A673 (cell line): ENCODE data around the gene ZEB2. TPM values are rescaled to one million over a fixed set of nuclear protein-coding genes. Genes with fewer than 3 reads are reported as not detected.

ENCODE experiments used
- BruUV-seq: library from RNA; stranded (reverse); fragments of 400-500 nt; replicated peaks from 2 replicates; lab custom pipeline; 2021; lab: Mats Ljungman, UMichigan
- CTCF ChIA-PET: fragments of 300-600 bp; sonication (Branson Sonifier 250); formaldehyde crosslinking; loops from one replicate; lab custom pipeline; 2022; ENCODE audit warnings: antibody characterized with exemption; lab: Charles Lee
- POLR2A ChIA-PET: fragments of 300-600 bp; sonication (Branson Sonifier 250); formaldehyde crosslinking; loops from one replicate; lab custom pipeline; 2022; ENCODE audit warnings: antibody characterized with exemption; ENCODE audit not compliant: low non-redundant PET; lab: Charles Lee
- DNase-seq: peaks from one replicate; pipeline ENCODE4 v3.0.0-alpha.2; 2015; ENCODE audit warnings: low spot score
- H3K27ac ChIP-seq: fragments of 200-600 bp; sonication (generic); 2 replicates; pipeline ENCODE4 v1.5.1; 2016; ENCODE audit warnings: mixed run types, low read depth, mild to moderate bottlenecking, mixed read lengths, antibody characterized with exemption, low read length; ENCODE audit not compliant: poor library complexity, severe bottlenecking
- H3K27me3 ChIP-seq: fragments of 200-600 bp; sonication (generic); replicated peaks from 2 replicates; pipeline ENCODE4 v1.6.1; 2017; ENCODE audit warnings: mixed run types, low read depth, mild to moderate bottlenecking, mixed read lengths, antibody characterized with exemption, low read length; ENCODE audit not compliant: insufficient read depth, poor library complexity
- H3K36me3 ChIP-seq: fragments of 200-600 bp; sonication (generic); 2 replicates; pipeline ENCODE4 v1.6.1; 2016; ENCODE audit warnings: mixed run types, mild to moderate bottlenecking, mixed read lengths, antibody characterized with exemption, low read length; ENCODE audit not compliant: insufficient read depth, poor library complexity, severe bottlenecking
- H3K4me1 ChIP-seq: fragments of 200-600 bp; sonication (generic); 2 replicates; pipeline ENCODE4 v1.6.1; 2017; ENCODE audit warnings: mixed run types, mild to moderate bottlenecking, mixed read lengths, antibody characterized with exemption, low read length; ENCODE audit not compliant: insufficient read depth, poor library complexity, severe bottlenecking
- H3K4me3 ChIP-seq: fragments of 200-600 bp; sonication (generic); 2 replicates; pipeline ENCODE4 v1.5.1; 2016; ENCODE audit warnings: low read depth, mixed run types, mild to moderate bottlenecking, mixed read lengths, low read length; ENCODE audit not compliant: poor library complexity, severe bottlenecking
- H3K9me3 ChIP-seq: fragments of 200-600 bp; sonication (generic); 2 replicates; pipeline ENCODE4 v1.6.1; 2016; ENCODE audit warnings: mixed run types, low read depth, mild to moderate bottlenecking, mixed read lengths, antibody characterized with exemption, low read length; ENCODE audit not compliant: poor library complexity, severe bottlenecking
- EZH2 ChIP-seq: fragments of 200-600 bp; sonication (generic); IDR thresholded peaks from 2 replicates; pipeline ENCODE4 v1.6.1; 2017; ENCODE audit warnings: borderline replicate concordance, low read depth, mild to moderate bottlenecking, mixed read lengths, antibody characterized with exemption, low read length; ENCODE audit not compliant: poor library complexity, severe bottlenecking
- intact Hi-C: fragments of 100-400 bp; cut with micrococcal nuclease; formaldehyde crosslinking; loops from one replicate; pipeline ENCODE4 v1.10.0; 2022; ENCODE audit not compliant: unreplicated experiment
- total RNA-seq: library from RNA; stranded (reverse); gene quantifications from 2 replicates; pipeline ENCODE4 v1.2.3, GENCODE V29; 2021
- TF ChIP-seq, protein P1 (sequence below): fragments of 300-800, 200-600 bp; sonication (generic); conservative IDR thresholded peaks from 2 replicates; pipeline ENCODE4 v1.5.1; 2017; ENCODE audit warnings: low read depth, mild to moderate bottlenecking, antibody characterized with exemption, low read length, moderate library complexity, mixed read lengths

Gene ZEB2
- total RNA-seq, 1 experiment from 2014 or later, result 146 TPM

GRCh38 chr2:144476682-144477081 is 43.2 kb downstream of the ZEB2 start:
- intact Hi-C loops, result no loop called here
- Histone ChIP-seq H3K36me3 (peaks cover 11% of the 10 kb centered on the region), H3K27me3 (no peaks in the 10 kb centered on the region), H3K27ac (no peak overlapping the region), H3K4me1 (peaks cover 55% of the 10 kb centered on the region), H3K4me3 (no peak overlapping the region), H3K9me3 (no peaks in the 10 kb centered on the region)
- ChIA-PET CTCF (no interaction called here), POLR2A (no interaction called here)
- DNase-seq, result no peak
- no TSS peak for BruUV-seq
- TF ChIP-seq EZH2, result no peak
- TF ChIP-seq, protein P1, sequence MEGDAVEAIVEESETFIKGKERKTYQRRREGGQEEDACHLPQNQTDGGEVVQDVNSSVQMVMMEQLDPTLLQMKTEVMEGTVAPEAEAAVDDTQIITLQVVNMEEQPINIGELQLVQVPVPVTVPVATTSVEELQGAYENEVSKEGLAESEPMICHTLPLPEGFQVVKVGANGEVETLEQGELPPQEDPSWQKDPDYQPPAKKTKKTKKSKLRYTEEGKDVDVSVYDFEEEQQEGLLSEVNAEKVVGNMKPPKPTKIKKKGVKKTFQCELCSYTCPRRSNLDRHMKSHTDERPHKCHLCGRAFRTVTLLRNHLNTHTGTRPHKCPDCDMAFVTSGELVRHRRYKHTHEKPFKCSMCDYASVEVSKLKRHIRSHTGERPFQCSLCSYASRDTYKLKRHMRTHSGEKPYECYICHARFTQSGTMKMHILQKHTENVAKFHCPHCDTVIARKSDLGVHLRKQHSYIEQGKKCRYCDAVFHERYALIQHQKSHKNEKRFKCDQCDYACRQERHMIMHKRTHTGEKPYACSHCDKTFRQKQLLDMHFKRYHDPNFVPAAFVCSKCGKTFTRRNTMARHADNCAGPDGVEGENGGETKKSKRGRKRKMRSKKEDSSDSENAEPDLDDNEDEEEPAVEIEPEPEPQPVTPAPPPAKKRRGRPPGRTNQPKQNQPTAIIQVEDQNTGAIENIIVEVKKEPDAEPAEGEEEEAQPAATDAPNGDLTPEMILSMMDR, result no peak

DNA sequence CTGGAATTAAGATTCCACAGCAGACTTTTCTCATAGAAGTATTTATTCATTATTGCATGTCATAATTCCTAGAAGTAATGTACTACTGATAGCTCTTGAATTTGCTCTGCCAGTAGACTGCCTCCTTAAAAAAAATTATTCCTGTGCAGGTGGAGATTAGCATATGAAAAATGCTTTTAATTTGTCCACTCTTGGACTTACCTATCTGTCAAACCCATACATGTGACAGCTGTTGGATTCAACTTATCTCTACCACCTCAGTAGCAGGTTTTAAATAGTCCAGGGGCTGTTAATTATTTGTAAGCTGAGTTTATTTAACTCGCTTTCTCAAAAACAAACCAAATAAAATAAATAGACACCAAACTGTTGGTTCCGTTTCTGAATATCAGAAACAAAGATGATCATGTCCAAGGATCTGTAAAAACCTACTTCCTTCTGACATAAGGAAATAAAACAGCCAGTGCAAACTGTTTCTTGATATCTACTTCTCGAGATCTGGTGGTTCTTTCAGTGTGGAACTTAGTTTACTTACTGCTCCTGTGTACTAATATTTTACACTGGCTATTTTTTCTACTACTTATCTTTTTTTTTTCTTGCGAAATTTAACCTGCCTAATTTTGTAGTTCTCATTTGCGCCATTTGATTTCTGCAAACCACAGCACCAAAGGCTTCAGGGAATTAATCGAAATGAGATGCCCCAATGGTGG is 44.2 kb downstream of the ZEB2 start:
- Histone ChIP-seq H3K36me3 (peaks cover 11% of the 10 kb centered on the region), H3K9me3 (no peaks in the 10 kb centered on the region), H3K4me3 (no peak overlapping the region), H3K4me1 (peaks cover 57% of the 10 kb centered on the region), H3K27ac (no peak overlapping the region), H3K27me3 (no peaks in the 10 kb centered on the region)
- POLR2A ChIA-PET, result no interaction called here
- CTCF ChIA-PET, result no interaction called here
- DNase-seq, result no peak
- TF ChIP-seq, protein P1, result no peak
- TF ChIP-seq EZH2, result no peak
- intact Hi-C loops, result no loop called here
- BruUV-seq, result no TSS peak

DNA sequence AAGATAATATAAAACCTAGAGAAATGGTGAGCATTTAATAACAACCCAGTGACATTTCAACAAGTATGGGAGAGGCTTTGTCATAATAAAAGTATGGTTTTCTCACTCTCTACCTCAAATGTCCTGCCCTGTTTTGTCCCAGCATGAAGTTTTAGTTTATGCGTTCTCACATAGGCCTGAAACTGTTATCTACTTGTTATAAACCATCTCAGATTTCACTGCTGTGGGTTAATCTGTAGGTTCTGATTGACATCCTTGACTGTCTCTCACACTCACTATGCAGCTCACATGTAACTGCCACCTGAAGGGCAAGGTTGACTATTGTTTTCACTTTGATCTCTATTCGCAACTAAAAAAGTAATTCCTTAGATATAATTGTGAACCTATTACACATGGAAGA is 44.9 kb downstream of the ZEB2 start:
- Histone ChIP-seq H3K27ac (no peak overlapping the region), H3K27me3 (no peaks in the 10 kb centered on the region), H3K4me3 (no peak overlapping the region), H3K9me3 (no peaks in the 10 kb centered on the region), H3K4me1 (peaks cover 57% of the 10 kb centered on the region), H3K36me3 (peaks cover 11% of the 10 kb centered on the region)
- ChIA-PET CTCF (no interaction called here), POLR2A (no interaction called here)
- BruUV-seq, result no TSS peak
- no peak for DNase-seq
- TF ChIP-seq, protein P1, result no peak
- intact Hi-C loops, result no loop called here
